Measurements from ENCODE around the gene FARSB. TPM values are rescaled to one million over a fixed set of nuclear protein-coding genes. Genes with fewer than 3 reads are reported as not detected.

FARSB gene
- total RNA-seq, 3 donors from 2014 or later (not counting 1 experiment from before 2014, with no cell fraction given) = 8.6 to 10.7 (median 9.7) TPM

DNA sequence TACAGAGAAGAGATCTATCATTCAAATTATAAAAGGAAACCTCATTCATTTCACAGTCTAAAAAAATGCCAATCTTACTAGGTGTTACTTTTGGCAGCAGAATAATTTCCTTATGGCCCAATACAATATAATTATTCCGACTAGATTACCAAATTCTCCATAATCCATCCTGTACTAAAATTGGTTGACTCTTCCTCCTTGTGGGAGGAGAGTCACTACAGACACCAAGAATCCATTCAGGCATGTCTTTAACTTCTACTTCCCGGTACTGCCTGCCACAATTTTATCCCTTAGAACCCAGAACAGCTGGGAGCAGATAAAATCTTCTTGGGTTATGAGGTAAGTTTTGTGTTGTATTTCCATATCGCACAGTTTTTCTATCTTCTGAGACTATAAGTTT is 9.9 kb downstream of the FARSB start:
- TF ChIP-seq, protein P1, sequence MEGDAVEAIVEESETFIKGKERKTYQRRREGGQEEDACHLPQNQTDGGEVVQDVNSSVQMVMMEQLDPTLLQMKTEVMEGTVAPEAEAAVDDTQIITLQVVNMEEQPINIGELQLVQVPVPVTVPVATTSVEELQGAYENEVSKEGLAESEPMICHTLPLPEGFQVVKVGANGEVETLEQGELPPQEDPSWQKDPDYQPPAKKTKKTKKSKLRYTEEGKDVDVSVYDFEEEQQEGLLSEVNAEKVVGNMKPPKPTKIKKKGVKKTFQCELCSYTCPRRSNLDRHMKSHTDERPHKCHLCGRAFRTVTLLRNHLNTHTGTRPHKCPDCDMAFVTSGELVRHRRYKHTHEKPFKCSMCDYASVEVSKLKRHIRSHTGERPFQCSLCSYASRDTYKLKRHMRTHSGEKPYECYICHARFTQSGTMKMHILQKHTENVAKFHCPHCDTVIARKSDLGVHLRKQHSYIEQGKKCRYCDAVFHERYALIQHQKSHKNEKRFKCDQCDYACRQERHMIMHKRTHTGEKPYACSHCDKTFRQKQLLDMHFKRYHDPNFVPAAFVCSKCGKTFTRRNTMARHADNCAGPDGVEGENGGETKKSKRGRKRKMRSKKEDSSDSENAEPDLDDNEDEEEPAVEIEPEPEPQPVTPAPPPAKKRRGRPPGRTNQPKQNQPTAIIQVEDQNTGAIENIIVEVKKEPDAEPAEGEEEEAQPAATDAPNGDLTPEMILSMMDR (IDR thresholded peaks at IDR 0.05) = no peak
- H3K4me1 ChIP-seq (ENCODE audit: control insufficient read depth, insufficient read depth, low read length) = no peaks in the 10 kb centered on the region
- H3K4me3 ChIP-seq (ENCODE audit: low read length) = no peak overlapping the region
- peaks cover 33% of the 10 kb centered on the region for H3K36me3 ChIP-seq (ENCODE audit: control insufficient read depth, insufficient read depth, low read length)
- Mint-ChIP-seq H3K4me3 (no peak overlapping the region), H3K4me1 (peaks cover 8 to 9% of the 10 kb centered on the region in 2 donors), H3K27ac (no peak overlapping the region), H3K27me3 (ENCODE audit: low read depth in 2 of 2) (no peaks in the 10 kb centered on the region), H3K36me3 (peaks cover 25% of the 10 kb centered on the region), H3K9me3 (no peaks in the 10 kb centered on the region)
- H3K27ac ChIP-seq (ENCODE audit: low read length) = no peak overlapping the region
- ATAC-seq (no peak), DNase-seq (no peak)
- H3K9me3 ChIP-seq (ENCODE audit: control insufficient read depth, insufficient read depth, low read length) = no peaks in the 10 kb centered on the region
- no peaks in the 10 kb centered on the region for H3K27me3 ChIP-seq (ENCODE audit: control insufficient read depth, insufficient read depth, low read length)
- WGBS (ENCODE audit: insufficient coverage) = 100% methylated on average over 2 of the region's 3 CpGs
- intact Hi-C loops (cut with micrococcal nuclease) = no loop called here

DNA sequence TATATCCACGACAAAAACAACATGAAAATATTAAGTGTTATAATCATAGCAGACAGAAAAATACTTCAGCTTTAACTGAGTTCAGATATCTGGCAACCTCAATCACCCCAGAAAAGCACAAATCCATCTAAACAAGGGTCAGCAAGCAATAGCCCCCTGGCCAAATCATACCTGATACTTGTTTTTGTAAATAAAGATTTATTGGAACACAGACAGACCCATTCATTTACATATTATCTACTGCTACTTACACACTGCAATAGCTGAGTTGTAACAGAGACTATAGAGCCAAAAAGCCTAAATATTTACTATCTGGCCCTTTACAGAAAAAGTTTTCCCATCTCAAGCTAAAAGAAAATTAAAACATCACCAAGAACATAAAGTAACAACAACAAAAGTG is 12.8 kb downstream of the FARSB start:
- Mint-ChIP-seq H3K4me1 (peaks cover 0 to 4% of the 10 kb centered on the region in 2 donors), H3K27ac (no peak overlapping the region), H3K4me3 (no peak overlapping the region), H3K9me3 (no peaks in the 10 kb centered on the region), H3K36me3 (peaks cover 34% of the 10 kb centered on the region), H3K27me3 (ENCODE audit: low read depth in 2 of 2) (no peaks in the 10 kb centered on the region)
- WGBS (ENCODE audit: insufficient coverage) = 100% methylated on average over 1 of the region's 1 CpG
- no peaks in the 10 kb centered on the region for H3K9me3 ChIP-seq (ENCODE audit: control insufficient read depth, insufficient read depth, low read length)
- H3K27ac ChIP-seq (ENCODE audit: low read length) = no peak overlapping the region
- no peaks in the 10 kb centered on the region for H3K27me3 ChIP-seq (ENCODE audit: control insufficient read depth, insufficient read depth, low read length)
- no peak for DNase-seq
- ATAC-seq = no peak
- TF ChIP-seq, protein P1 (IDR thresholded peaks at IDR 0.05) = no peak
- intact Hi-C loops (cut with micrococcal nuclease) = no loop called here
- no peaks in the 10 kb centered on the region for H3K4me1 ChIP-seq (ENCODE audit: control insufficient read depth, insufficient read depth, low read length)
- H3K4me3 ChIP-seq (ENCODE audit: low read length) = no peak overlapping the region
- H3K36me3 ChIP-seq (ENCODE audit: control insufficient read depth, insufficient read depth, low read length) = peaks cover 43% of the 10 kb centered on the region

DNA sequence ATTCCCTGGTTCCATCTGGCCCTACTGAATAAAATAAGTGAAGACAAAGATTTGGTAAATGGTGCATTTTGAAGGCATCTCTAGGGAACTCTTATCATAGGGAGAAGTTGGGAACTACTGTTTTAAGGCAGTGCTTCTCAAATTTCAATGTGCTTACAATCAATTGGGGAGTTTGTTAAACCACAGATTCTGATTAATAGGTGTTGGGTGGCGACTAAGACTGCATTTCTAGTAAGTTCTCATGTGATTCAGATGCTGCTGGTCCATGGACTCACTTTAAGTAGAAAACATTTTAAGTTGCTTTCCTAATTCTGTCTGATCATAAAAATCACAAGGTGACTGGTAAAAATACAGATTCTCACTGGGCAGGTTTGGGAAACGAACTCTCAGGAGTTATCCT is 14.6 kb downstream of the FARSB start:
- intact Hi-C loops (cut with micrococcal nuclease) = no loop called here
- Mint-ChIP-seq H3K9me3 (no peaks in the 10 kb centered on the region), H3K4me3 (no peak overlapping the region), H3K27me3 (ENCODE audit: low read depth in 2 of 2) (no peaks in the 10 kb centered on the region), H3K4me1 (peaks cover 0 to 10% of the 10 kb centered on the region in 2 donors), H3K27ac (no peak overlapping the region), H3K36me3 (peaks cover 42% of the 10 kb centered on the region)
- H3K27ac ChIP-seq (ENCODE audit: low read length) = no peak overlapping the region
- H3K27me3 ChIP-seq (ENCODE audit: control insufficient read depth, insufficient read depth, low read length) = no peaks in the 10 kb centered on the region
- no peak for ATAC-seq
- no peak overlapping the region for H3K4me3 ChIP-seq (ENCODE audit: low read length)
- no peak for DNase-seq
- H3K4me1 ChIP-seq (ENCODE audit: control insufficient read depth, insufficient read depth, low read length) = no peaks in the 10 kb centered on the region
- 90% methylated on average over 2 of the region's 2 CpGs for WGBS (ENCODE audit: insufficient coverage)
- peaks cover 52% of the 10 kb centered on the region for H3K36me3 ChIP-seq (ENCODE audit: control insufficient read depth, insufficient read depth, low read length)
- TF ChIP-seq, protein P1 (IDR thresholded peaks at IDR 0.05) = no peak
- H3K9me3 ChIP-seq (ENCODE audit: control insufficient read depth, insufficient read depth, low read length) = no peaks in the 10 kb centered on the region

DNA sequence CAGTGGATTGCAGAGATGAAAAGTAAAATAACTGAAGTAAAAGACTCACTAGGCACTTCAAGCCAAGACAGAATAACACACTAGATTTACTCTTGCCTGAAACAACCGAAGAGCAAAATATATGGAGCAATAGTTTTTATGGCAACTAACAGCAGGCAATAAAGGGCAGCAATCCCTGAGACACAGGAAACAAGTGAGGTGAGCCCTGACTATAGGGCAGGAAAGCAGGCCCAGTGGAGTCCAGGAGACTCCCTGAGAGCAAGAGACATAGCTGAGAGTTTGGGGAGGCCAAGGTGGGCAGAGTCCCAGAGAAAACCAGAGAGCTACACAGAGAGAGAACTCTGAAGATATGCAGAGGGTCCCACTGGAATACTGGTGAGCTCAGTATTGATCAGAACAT is 18.8 kb downstream of the FARSB start:
- TF ChIP-seq, protein P1 (IDR thresholded peaks at IDR 0.05) = no peak
- H3K36me3 Mint-ChIP-seq = peaks cover 33% of the 10 kb centered on the region
- Histone ChIP-seq H3K4me1 (ENCODE audit: control insufficient read depth, insufficient read depth, low read length) (no peaks in the 10 kb centered on the region), H3K27ac (ENCODE audit: low read length) (no peak overlapping the region), H3K36me3 (ENCODE audit: control insufficient read depth, insufficient read depth, low read length) (peaks cover 62% of the 10 kb centered on the region), H3K27me3 (ENCODE audit: control insufficient read depth, insufficient read depth, low read length) (no peaks in the 10 kb centered on the region), H3K4me3 (ENCODE audit: low read length) (no peak overlapping the region), H3K9me3 (ENCODE audit: control insufficient read depth, insufficient read depth, low read length) (no peaks in the 10 kb centered on the region)
- no peaks in the 10 kb centered on the region for H3K27me3 Mint-ChIP-seq (ENCODE audit: low read depth in 2 of 2)
- H3K27ac Mint-ChIP-seq = no peak overlapping the region
- H3K4me1 Mint-ChIP-seq = peaks cover 0 to 6% of the 10 kb centered on the region in 2 donors
- H3K4me3 Mint-ChIP-seq = no peak overlapping the region
- ATAC-seq = no peak
- no peaks in the 10 kb centered on the region for H3K9me3 Mint-ChIP-seq
- intact Hi-C loops (cut with micrococcal nuclease) = no loop called here
- WGBS (ENCODE audit: insufficient coverage) = 100% methylated on average over 1 of the region's 1 CpG
- DNase-seq = no peak
